DOHH2 (cell line): ENCODE measurements around the gene SLC9C2.
"Not testable (repeated sequence)": the region's sequence is repeated elsewhere in the genome, so short reads cannot be mapped to it uniquely, and the experiment has no call there.

Experiments used
- H3F3A ChIP-seq: fragments of 200-600 bp; sonication (generic), shearing (Covaris generic); 2 replicates; pipeline ENCODE4 v1.6.0; 2016; ENCODE audit warnings: antibody characterized with exemption, mild to moderate bottlenecking; ENCODE audit not compliant: control insufficient read depth, insufficient read depth
- H3K27ac ChIP-seq: fragments of 200-600 bp; sonication (generic); 2 replicates; pipeline ENCODE4 v1.5.1; 2014; ENCODE audit warnings: low read depth, mild to moderate bottlenecking, low read length, moderate library complexity
- H3K27me3 ChIP-seq: fragments of 200-600 bp; sonication (generic); 2 replicates; pipeline ENCODE4 v1.6.1; 2014; ENCODE audit warnings: mild to moderate bottlenecking, low read length, mixed read lengths; ENCODE audit not compliant: control insufficient read depth
- H3K36me3 ChIP-seq: fragments of 200-600 bp; sonication (generic); 2 replicates; pipeline ENCODE4 v1.6.1; 2014; ENCODE audit warnings: mild to moderate bottlenecking, low read length, moderate library complexity, mixed read lengths; ENCODE audit not compliant: control insufficient read depth
- H3K4me1 ChIP-seq: fragments of 200-600 bp; sonication (generic); 2 replicates; pipeline ENCODE4 v1.6.1; 2014; ENCODE audit warnings: mild to moderate bottlenecking, low read length, mixed read lengths; ENCODE audit not compliant: control insufficient read depth
- H3K4me2 ChIP-seq: fragments of 200-600 bp; sonication (generic); 2 replicates; pipeline ENCODE4 v1.6.0; 2014; ENCODE audit warnings: mild to moderate bottlenecking, low read length, moderate library complexity
- H3K4me3 ChIP-seq: fragments of 200-600 bp; sonication (generic); 2 replicates; pipeline ENCODE4 v1.5.1; 2014; ENCODE audit warnings: mild to moderate bottlenecking, low read length, mixed read lengths
- H3K79me2 ChIP-seq: fragments of 200-600 bp; sonication (generic); 2 replicates; pipeline ENCODE4 v1.6.1; 2014; ENCODE audit warnings: mild to moderate bottlenecking, low read length, mixed read lengths; ENCODE audit not compliant: control insufficient read depth
- H3K9me2 ChIP-seq: fragments of 200-600 bp; sonication (generic); replicated peaks from 2 replicates; pipeline ENCODE4 v1.6.1; 2014; ENCODE audit warnings: mild to moderate bottlenecking, low read length, mixed read lengths; ENCODE audit not compliant: control insufficient read depth
- H3K9me3 ChIP-seq: fragments of 200-600 bp; sonication (generic); 2 replicates; pipeline ENCODE4 v1.6.1; 2014; ENCODE audit warnings: antibody characterized with exemption, low read length, mixed read lengths; ENCODE audit not compliant: control insufficient read depth, insufficient read depth
- H4K20me1 ChIP-seq: fragments of 200-600 bp; sonication (generic); 2 replicates; pipeline ENCODE4 v1.6.0; 2014; ENCODE audit warnings: low read depth, mild to moderate bottlenecking, antibody characterized with exemption, low read length, moderate library complexity; ENCODE audit not compliant: control insufficient read depth, insufficient read depth
- EZH2phosphoT487 ChIP-seq: fragments of 200-600 bp; sonication (generic); IDR thresholded peaks from 2 replicates; pipeline ENCODE4 v1.6.1; 2017; ENCODE audit warnings: borderline replicate concordance, mild to moderate bottlenecking, antibody characterized with exemption, low read length, moderate library complexity, mixed read lengths
- TF ChIP-seq, protein P1 (sequence below): fragments of 200-600 bp; sonication (generic); IDR thresholded peaks from one replicate; pipeline ENCODE4 v1.5.1; 2014; ENCODE audit warnings: antibody characterized with exemption, mild to moderate bottlenecking, low read depth, low read length; ENCODE audit not compliant: poor library complexity, severe bottlenecking

SLC9C2 gene

GRCh38 chr1:173628888-173629287 lies 26.0 kb upstream of the SLC9C2 start:
- Histone ChIP-seq H3K9me2 (no peaks in the 10 kb centered on the region), H3K4me1 (no peaks in the 10 kb centered on the region), H3K36me3 (no peaks in the 10 kb centered on the region), H3K27me3 (no peaks in the 10 kb centered on the region), H3K27ac (no peak overlapping the region), H3F3A (no peaks in the 10 kb centered on the region), H3K4me3 (no peak overlapping the region), H3K79me2 (no peaks in the 10 kb centered on the region), H3K4me2 (no peak overlapping the region), H4K20me1 (no peaks in the 10 kb centered on the region), H3K9me3 (no peaks in the 10 kb centered on the region)
- no peak for TF ChIP-seq EZH2phosphoT487
- TF ChIP-seq, protein P1, sequence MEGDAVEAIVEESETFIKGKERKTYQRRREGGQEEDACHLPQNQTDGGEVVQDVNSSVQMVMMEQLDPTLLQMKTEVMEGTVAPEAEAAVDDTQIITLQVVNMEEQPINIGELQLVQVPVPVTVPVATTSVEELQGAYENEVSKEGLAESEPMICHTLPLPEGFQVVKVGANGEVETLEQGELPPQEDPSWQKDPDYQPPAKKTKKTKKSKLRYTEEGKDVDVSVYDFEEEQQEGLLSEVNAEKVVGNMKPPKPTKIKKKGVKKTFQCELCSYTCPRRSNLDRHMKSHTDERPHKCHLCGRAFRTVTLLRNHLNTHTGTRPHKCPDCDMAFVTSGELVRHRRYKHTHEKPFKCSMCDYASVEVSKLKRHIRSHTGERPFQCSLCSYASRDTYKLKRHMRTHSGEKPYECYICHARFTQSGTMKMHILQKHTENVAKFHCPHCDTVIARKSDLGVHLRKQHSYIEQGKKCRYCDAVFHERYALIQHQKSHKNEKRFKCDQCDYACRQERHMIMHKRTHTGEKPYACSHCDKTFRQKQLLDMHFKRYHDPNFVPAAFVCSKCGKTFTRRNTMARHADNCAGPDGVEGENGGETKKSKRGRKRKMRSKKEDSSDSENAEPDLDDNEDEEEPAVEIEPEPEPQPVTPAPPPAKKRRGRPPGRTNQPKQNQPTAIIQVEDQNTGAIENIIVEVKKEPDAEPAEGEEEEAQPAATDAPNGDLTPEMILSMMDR, result no peak

DNA sequence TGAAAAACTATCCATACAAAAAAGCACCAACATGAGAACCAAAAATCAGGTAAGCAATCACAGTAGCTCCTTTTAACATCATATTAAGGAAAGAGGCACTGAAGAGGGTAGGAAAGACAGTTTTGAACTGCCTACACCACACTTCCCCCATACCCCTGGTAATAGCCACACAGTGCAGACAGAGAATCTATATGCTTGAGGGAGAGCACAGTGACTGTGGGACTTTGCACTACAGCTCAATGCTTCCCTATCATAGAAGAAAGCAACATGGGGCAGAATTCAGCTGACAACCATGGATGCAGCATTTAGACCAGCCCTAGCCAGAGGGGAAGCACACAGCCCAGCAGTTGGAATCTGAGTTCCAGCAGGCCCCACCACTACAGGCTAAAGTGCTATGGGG lies 24.4 kb upstream of the SLC9C2 start:
- Histone ChIP-seq H3K27me3 (no peaks in the 10 kb centered on the region), H3K9me3 (no peaks in the 10 kb centered on the region), H4K20me1 (no peaks in the 10 kb centered on the region), H3K4me1 (no peaks in the 10 kb centered on the region), H3K4me2 (no peak overlapping the region), H3F3A (no peaks in the 10 kb centered on the region), H3K4me3 (no peak overlapping the region), H3K79me2 (no peaks in the 10 kb centered on the region), H3K27ac (no peak overlapping the region), H3K9me2 (no peaks in the 10 kb centered on the region), H3K36me3 (no peaks in the 10 kb centered on the region)
- TF ChIP-seq, protein P1, result no peak
- no peak for TF ChIP-seq EZH2phosphoT487

DNA sequence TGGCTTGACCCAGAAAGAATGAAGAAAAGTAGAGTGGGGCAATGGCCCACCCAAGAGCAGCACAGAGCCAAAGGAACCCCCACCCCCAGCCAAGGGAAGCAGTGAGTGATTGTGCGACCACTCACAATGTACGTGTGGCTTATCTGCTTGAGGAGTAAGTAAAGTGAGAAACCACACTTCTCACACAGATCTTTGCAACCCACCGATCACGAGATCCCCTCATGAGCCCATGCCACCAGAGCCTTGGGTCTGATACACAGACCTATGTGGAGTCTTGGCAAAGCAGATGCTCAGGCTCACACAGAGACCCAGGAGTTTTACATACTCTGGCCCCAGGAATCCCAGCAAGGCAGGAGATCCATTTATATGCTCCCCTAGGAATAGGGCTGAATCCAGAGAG lies 14.0 kb upstream of the SLC9C2 start:
- no peak overlapping the region for H3K27ac ChIP-seq
- no peaks in the 10 kb centered on the region for H3K36me3 ChIP-seq
- H3K4me1 ChIP-seq, result no peaks in the 10 kb centered on the region
- no peak overlapping the region for H3K4me2 ChIP-seq
- H3K79me2 ChIP-seq, result no peaks in the 10 kb centered on the region
- no peak for TF ChIP-seq EZH2phosphoT487
- TF ChIP-seq, protein P1, result no peak
- no peaks in the 10 kb centered on the region for H3K9me2 ChIP-seq
- no peaks in the 10 kb centered on the region for H3F3A ChIP-seq
- H3K27me3 ChIP-seq, result no peaks in the 10 kb centered on the region
- no peaks in the 10 kb centered on the region for H3K9me3 ChIP-seq
- no peaks in the 10 kb centered on the region for H4K20me1 ChIP-seq
- H3K4me3 ChIP-seq, result no peak overlapping the region

DNA sequence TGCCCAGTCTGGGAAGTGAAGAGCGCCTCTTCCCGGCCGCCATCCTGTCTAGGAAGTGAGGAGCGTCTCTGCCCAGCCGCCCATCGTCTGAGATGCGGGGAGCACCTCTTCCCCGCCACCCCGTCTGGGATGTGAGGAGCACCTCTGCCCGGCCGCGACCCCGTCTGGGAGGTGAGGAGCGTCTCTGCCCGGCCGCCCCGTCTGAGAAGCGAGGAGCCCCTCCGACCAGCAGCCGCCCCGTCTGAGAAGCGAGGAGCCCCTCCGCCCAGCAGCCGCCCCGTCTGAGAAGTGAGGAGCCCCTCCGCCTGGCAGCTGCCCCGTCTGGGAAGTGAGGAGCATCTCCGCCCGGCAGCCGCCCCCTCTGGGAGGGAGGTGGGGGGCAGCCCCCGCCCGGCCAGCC lies 10.2 kb upstream of the SLC9C2 start:
- not testable (repeated sequence) for H3K27me3 ChIP-seq, H3K4me3 ChIP-seq, H3K4me1 ChIP-seq, H4K20me1 ChIP-seq, H3K36me3 ChIP-seq, H3K27ac ChIP-seq, H3F3A ChIP-seq, H3K9me3 ChIP-seq, H3K79me2 ChIP-seq, H3K9me2 ChIP-seq, H3K4me2 ChIP-seq
